IMR-90 (cell line): ENCODE results near the gene ZC3H14. TPM values are rescaled to one million over a fixed set of nuclear protein-coding genes. Genes with fewer than 3 reads are reported as not detected.

Source experiments
- ATAC-seq: fragments of 200-7000 bp; cut with Tn5 transposase; 2 replicates; pipeline ENCODE4 v1.9.1; 2020; ENCODE audit warnings: low read depth, mild to moderate bottlenecking, moderate library complexity
- BruUV-seq: library from RNA; stranded (reverse); fragments of 400-500 nt; replicated peaks from 2 replicates; lab custom pipeline; 2021; lab: Mats Ljungman, UMichigan
- CTCF ChIA-PET: fragments of 300-600 bp; formaldehyde crosslinking; extraction: SDS; loops from one replicate; lab custom pipeline; 2021; ENCODE audit warnings: antibody characterized with exemption; lab: Yijun Ruan, JAX
- POLR2A ChIA-PET: fragments of 300-600 bp; sonication (Branson Sonifier 250); formaldehyde crosslinking; loops from one replicate; lab custom pipeline; 2022; ENCODE audit warnings: antibody characterized with exemption; ENCODE audit not compliant: unreplicated experiment; lab: Charles Lee
- DNase-seq: peaks from one replicate; pipeline ENCODE4 v3.0.0; 2013
- H2AFZ ChIP-seq: replicated peaks from 2 replicates; pipeline ENCODE3; 2013; ENCODE audit warnings: low read length, mild to moderate bottlenecking; ENCODE audit not compliant: poor library complexity
- H2AK5ac ChIP-seq: 2 replicates; pipeline ENCODE4 v1.6.1; 2013; ENCODE audit warnings: low read depth, low read length, inconsistent platforms
- H2AK9ac ChIP-seq: replicated peaks from 2 replicates; pipeline ENCODE3; 2013; ENCODE audit warnings: mild to moderate bottlenecking, low read depth, low read length, moderate library complexity; ENCODE audit not compliant: poor library complexity
- H2BK120ac ChIP-seq: 2 replicates; pipeline ENCODE4 v1.6.1; 2013; ENCODE audit warnings: low read depth, low read length, inconsistent platforms
- H2BK15ac ChIP-seq: 3 replicates; pipeline ENCODE4 v1.6.1; 2013; ENCODE audit warnings: low read depth, low read length, inconsistent platforms
- H2BK20ac ChIP-seq: 2 replicates; pipeline ENCODE4 v1.6.1; 2013; ENCODE audit warnings: low read depth, mild to moderate bottlenecking, inconsistent platforms, low read length, moderate library complexity
- H2BK5ac ChIP-seq: 2 replicates; pipeline ENCODE4 v1.6.1; 2013; ENCODE audit warnings: mild to moderate bottlenecking, low read depth, low read length, inconsistent platforms; ENCODE audit not compliant: poor library complexity, severe bottlenecking
- H3K14ac ChIP-seq: replicated peaks from 2 replicates; pipeline ENCODE4 v1.6.1; 2013; ENCODE audit warnings: low read depth, low read length, inconsistent platforms
- H3K18ac ChIP-seq: 2 replicates; pipeline ENCODE4 v1.6.1; 2013; ENCODE audit warnings: low read depth, low read length, control low read depth
- H3K23ac ChIP-seq: 2 replicates; pipeline ENCODE4 v1.6.1; 2013; ENCODE audit warnings: low read depth, low read length, inconsistent platforms
- H3K27ac ChIP-seq: 2 replicates; pipeline ENCODE4 v1.5.1; 2013; ENCODE audit warnings: mild to moderate bottlenecking, control low read depth, low read length; ENCODE audit not compliant: insufficient read depth
- H3K27me3 ChIP-seq: 2 replicates; pipeline ENCODE4 v1.6.1; 2013; ENCODE audit warnings: low read length; ENCODE audit not compliant: control insufficient read depth, insufficient read depth
- H3K36me3 ChIP-seq: 2 replicates; pipeline ENCODE4 v1.6.1; 2013; ENCODE audit warnings: low read length, mixed read lengths; ENCODE audit not compliant: control insufficient read depth, insufficient read depth
- H3K4ac ChIP-seq: 2 replicates; pipeline ENCODE4 v1.6.1; 2013; ENCODE audit warnings: low read depth, low read length, inconsistent platforms
- H3K4me1 ChIP-seq: 2 replicates; pipeline ENCODE4 v1.6.1; 2013; ENCODE audit warnings: low read length, mixed read lengths; ENCODE audit not compliant: control insufficient read depth, insufficient read depth
- H3K4me2 ChIP-seq: 2 replicates; pipeline ENCODE4 v1.6.1; 2013; ENCODE audit warnings: low read depth, mild to moderate bottlenecking, control low read depth, low read length, moderate library complexity
- H3K4me3 ChIP-seq: 2 replicates; pipeline ENCODE4 v1.5.1; 2013; ENCODE audit warnings: low read depth, mild to moderate bottlenecking, control low read depth, low read length, moderate library complexity; ENCODE audit not compliant: insufficient read depth
- H3K56ac ChIP-seq: 2 replicates; pipeline ENCODE4 v1.6.1; 2013; ENCODE audit warnings: low read length, inconsistent platforms; ENCODE audit not compliant: insufficient read depth; ENCODE audit errors: extremely low read depth
- H3K79me1 ChIP-seq, 2 experiments: 2 replicates each; pipeline ENCODE4 v1.6.1; 2013; ENCODE audit warnings: low read length in 2 of 2, inconsistent platforms in 1 of 2, low read depth in 1 of 2
- H3K9ac ChIP-seq: 2 replicates; pipeline ENCODE4 v1.6.1; 2013; ENCODE audit warnings: low read depth, low read length, control low read depth
- H3K9me1 ChIP-seq: 2 replicates; pipeline ENCODE4 v1.6.1; 2013; ENCODE audit warnings: low read length, inconsistent platforms; ENCODE audit not compliant: insufficient read depth
- H3K9me3 ChIP-seq: 2 replicates; pipeline ENCODE4 v1.6.1; 2013; ENCODE audit warnings: low read length; ENCODE audit not compliant: control insufficient read depth, insufficient read depth
- H4K20me1 ChIP-seq: 2 replicates; pipeline ENCODE4 v1.6.1; 2013; ENCODE audit warnings: low read length, inconsistent platforms; ENCODE audit not compliant: insufficient read depth
- H4K5ac ChIP-seq: 2 replicates; pipeline ENCODE4 v1.6.1; 2013; ENCODE audit warnings: mild to moderate bottlenecking, low read depth, low read length, control low read depth
- H4K8ac ChIP-seq, 2 experiments: 2 replicates each; pipeline ENCODE4 v1.6.1; 2013; ENCODE audit warnings: low read depth in 2 of 2, low read length in 2 of 2, control low read depth in 1 of 2, inconsistent platforms in 1 of 2
- H4K91ac ChIP-seq: 2 replicates; pipeline ENCODE4 v1.6.1; 2013; ENCODE audit warnings: low read depth, low read length, inconsistent platforms; ENCODE audit not compliant: insufficient read depth
- BHLHE40 ChIP-seq: fragments of 150-350 bp; IDR thresholded peaks from 2 replicates; pipeline ENCODE4 v1.6.1; 2016; ENCODE audit warnings: mild to moderate bottlenecking, low read depth, low read length
- CEBPB ChIP-seq: IDR thresholded peaks from 2 replicates; pipeline ENCODE4 v1.6.1; 2012; ENCODE audit warnings: low read depth, low read length, improper control_type of control experiment
- CHD1 ChIP-seq: IDR thresholded peaks from 2 replicates; pipeline ENCODE4 v1.6.1; 2012; ENCODE audit warnings: low read depth, low read length, improper control_type of control experiment
- CTCF ChIP-seq: conservative IDR thresholded peaks from 2 replicates; pipeline ENCODE4 v1.5.1; 2012; ENCODE audit warnings: mild to moderate bottlenecking, low read depth, low read length, improper control_type of control experiment
- ELK1 ChIP-seq: fragments of 150-350 bp; IDR thresholded peaks from 2 replicates; pipeline ENCODE4 v1.6.1; 2016; ENCODE audit warnings: low read depth, mild to moderate bottlenecking, low read length, moderate library complexity, borderline replicate concordance
- MAFK ChIP-seq: IDR thresholded peaks from 2 replicates; pipeline ENCODE4 v1.6.1; 2012; ENCODE audit warnings: low read depth, low read length, improper control_type of control experiment
- MAZ ChIP-seq: IDR thresholded peaks from 2 replicates; pipeline ENCODE4 v1.6.1; 2012; ENCODE audit warnings: low read depth, mild to moderate bottlenecking, low read length, improper control_type of control experiment, moderate library complexity, borderline replicate concordance
- MXI1 ChIP-seq: IDR thresholded peaks from 2 replicates; pipeline ENCODE4 v1.6.1; 2012; ENCODE audit warnings: low read depth, mild to moderate bottlenecking, low read length, moderate library complexity, borderline replicate concordance
- NFE2L2 ChIP-seq: fragments of 150-350 bp; IDR thresholded peaks from 2 replicates; pipeline ENCODE4 v1.6.1; 2016; ENCODE audit warnings: low read depth, mild to moderate bottlenecking, low read length
- RAD21 ChIP-seq: IDR thresholded peaks from 2 replicates; pipeline ENCODE4 v1.6.1; 2012; ENCODE audit warnings: low read length, improper control_type of control experiment
- RCOR1 ChIP-seq: IDR thresholded peaks from 2 replicates; pipeline ENCODE4 v1.6.1; 2012; ENCODE audit warnings: mild to moderate bottlenecking, low read length, improper control_type of control experiment; ENCODE audit not compliant: insufficient replicate concordance
- RFX5 ChIP-seq: IDR thresholded peaks from 2 replicates; pipeline ENCODE4 v1.8.0; 2012; ENCODE audit warnings: low read depth, mild to moderate bottlenecking, low read length, moderate library complexity
- SMC3 ChIP-seq: fragments of 150-350 bp; IDR thresholded peaks from 2 replicates; pipeline ENCODE4 v1.6.1; 2016; ENCODE audit warnings: low read depth, mild to moderate bottlenecking, antibody characterized with exemption, low read length, moderate library complexity
- WGBS, 2 experiments: methylation state at CpG; one replicate each; pipeline versions ENCODE4 v1.1.5 to v1.1.7; 2013; ENCODE audit warnings: missing lambda C conversion rate in 2 of 2; ENCODE audit not compliant: insufficient read length in 1 of 2; ENCODE audit errors: extremely low coverage in 2 of 2; 5-methylcytosine and 5-hydroxymethylcytosine counted together
- dilution Hi-C: fragments of 300-500 bp; cut with HindIII; formaldehyde crosslinking; loops from one replicate; pipeline ENCODE4 v1.14.3; 2018; ENCODE audit warnings: low sequenced_read_pairs; ENCODE audit not compliant: unreplicated experiment
- in situ Hi-C: fragments of 300-500 bp; cut with MboI; formaldehyde crosslinking; loops from 3 replicates; pipeline ENCODE4 v1.14.3; 2019; ENCODE audit warnings: low sequenced_read_pairs, inconsistent platforms, mixed read lengths
- intact Hi-C: fragments of 100-400 bp; cut with micrococcal nuclease; formaldehyde crosslinking; loops from 2 replicates; pipeline ENCODE4 v1.10.0; 2022
- polyA plus RNA-seq, 3 experiments: library from polyadenylated mRNA; depleted of rRNA; stranded (reverse); fragments of >200 nt; gene quantifications; 2 replicates each; pipeline ENCODE4 v1.2.3, GENCODE V29; 2012; ENCODE audit warnings: low replicate concordance in 1 of 3
- total RNA-seq: library from RNA; depleted of rRNA; stranded (reverse); fragments of >200 nt; gene quantifications from 2 replicates; pipeline ENCODE4 v1.2.3, GENCODE V29; 2012

The ZC3H14 gene
- total and polyA plus RNA-seq, 2 of the 4 experiments (the other 2 are of a cell fraction) = 72.5 to 111 TPM

GRCh38 chr14:88576222-88576621 is 13.4 kb downstream of the ZC3H14 start:
- DNase-seq = no peak
- CTCF ChIA-PET = interaction anchor here (0.6 kb wide), 1 partner anchor 22 kb away, joined by 4 read pairs; no protein-coding TSS in a partner anchor
- Histone ChIP-seq H3K4me3 (no peak overlapping the region), H2BK120ac (no peak overlapping the region), H3K18ac (no peak overlapping the region), H3K27ac (no peak overlapping the region), H3K56ac (no peak overlapping the region), H3K36me3 (peaks cover 50% of the 10 kb centered on the region), H2AFZ (no peak overlapping the region), H4K91ac (no peak overlapping the region), H3K4me2 (no peak overlapping the region), H2BK5ac (no peak overlapping the region), H2BK20ac (no peak overlapping the region), H4K20me1 (no peaks in the 10 kb centered on the region), H4K8ac (no peak overlapping the region), H2BK15ac (no peak overlapping the region), H2AK5ac (no peak overlapping the region), H2AK9ac (no peak overlapping the region), H3K9me1 (no peaks in the 10 kb centered on the region), H3K79me1 (peaks cover 0 to 6% of the 10 kb centered on the region in 2 experiments; a peak in 3 of 4 replicates), H3K4me1 (no peaks in the 10 kb centered on the region), H3K9ac (no peak overlapping the region), H3K14ac (no peak overlapping the region), H3K27me3 (no peaks in the 10 kb centered on the region), H3K9me3 (no peaks in the 10 kb centered on the region), H4K5ac (no peak overlapping the region), H3K4ac (no peak overlapping the region), H3K23ac (no peak overlapping the region)
- ATAC-seq = no peak
- intact Hi-C loops = no loop called here
- BruUV-seq = no TSS peak
- POLR2A ChIA-PET = no interaction called here
- 100% methylated on average over 1 to 2 of the region's 5 CpGs for WGBS, 2 experiments
- dilution Hi-C loops = no loop called here
- in situ Hi-C loops = no loop called here
- TF ChIP-seq MAFK (no peak), NFE2L2 (no peak), BHLHE40 (no peak), RCOR1 (no peak), RFX5 (no peak), ELK1 (no peak), SMC3 (no peak), CHD1 (no peak), RAD21 (no peak), CEBPB (no peak), CTCF (no peak), MXI1 (no peak), MAZ (no peak)
